Calu3 (cell line): ENCODE measurements around the gene ODF4. TPM values are rescaled to one million over a fixed set of nuclear protein-coding genes. Genes with fewer than 3 reads are reported as not detected.

Experiments used
- BruUV-seq: library from RNA; stranded (reverse); fragments of 400-500 nt; replicated peaks from 2 replicates; lab custom pipeline; 2021; lab: Mats Ljungman, UMichigan
- CTCF ChIA-PET: fragments of 300-600 bp; sonication (Branson Sonifier 250); formaldehyde crosslinking; loops from one replicate; lab custom pipeline; 2022; ENCODE audit warnings: antibody characterized with exemption; lab: Charles Lee
- DNase-seq: peaks from one replicate; pipeline ENCODE4 v3.0.0; 2022
- H3K27ac Mint-ChIP-seq: one replicate; pipeline ENCODE4 v1.8.0; 2022; ENCODE audit warnings: mixed read lengths; ENCODE audit not compliant: unreplicated experiment
- H3K27me3 Mint-ChIP-seq: one replicate; pipeline ENCODE4 v1.8.0; 2022; ENCODE audit warnings: mixed read lengths; ENCODE audit not compliant: unreplicated experiment
- H3K36me3 Mint-ChIP-seq: one replicate; pipeline ENCODE4 v1.8.0; 2022; ENCODE audit warnings: mild to moderate bottlenecking, moderate library complexity, mixed read lengths; ENCODE audit not compliant: insufficient read depth, unreplicated experiment
- H3K4me1 Mint-ChIP-seq: one replicate; pipeline ENCODE4 v1.8.0; 2022; ENCODE audit warnings: mild to moderate bottlenecking, low read depth, mixed read lengths; ENCODE audit not compliant: unreplicated experiment
- H3K4me3 Mint-ChIP-seq: one replicate; pipeline ENCODE4 v1.8.0; 2022; ENCODE audit warnings: mild to moderate bottlenecking, low read depth, moderate library complexity, mixed read lengths; ENCODE audit not compliant: unreplicated experiment
- H3K9me3 Mint-ChIP-seq: one replicate; pipeline ENCODE4 v1.8.0; 2022; ENCODE audit warnings: low read depth, mixed read lengths; ENCODE audit not compliant: unreplicated experiment
- CTCF ChIP-seq: fragments of 200-600 bp; IDR thresholded peaks from one replicate; pipeline ENCODE4 v1.8.0; 2022; ENCODE audit warnings: antibody characterized with exemption; ENCODE audit not compliant: unreplicated experiment
- intact Hi-C: fragments of 100-400 bp; cut with micrococcal nuclease; formaldehyde crosslinking; loops from one replicate; pipeline ENCODE4 v1.10.0; 2022; ENCODE audit not compliant: unreplicated experiment
- total RNA-seq: library from RNA; stranded (reverse); gene quantifications from 2 replicates; pipeline ENCODE4 v1.2.3, GENCODE V29; 2022

ODF4 gene
- total RNA-seq, 1 experiment from 2014 or later, result not detected

GRCh38 chr17:8362651-8363332, 23.2 kb downstream of the ODF4 start:
- TF ChIP-seq CTCF, result no peak
- intact Hi-C loops, result no loop called here
- Mint-ChIP-seq H3K9me3 (no peaks in the 10 kb centered on the region), H3K27ac (no peak overlapping the region), H3K27me3 (peaks cover 13% of the 10 kb centered on the region), H3K4me3 (no peak overlapping the region), H3K4me1 (no peaks in the 10 kb centered on the region), H3K36me3 (no peaks in the 10 kb centered on the region)
- no TSS peak for BruUV-seq
- CTCF ChIA-PET, result no interaction called here
- DNase-seq, result no peak

GRCh38 chr17:8365143-8365542, 25.5 kb downstream of the ODF4 start:
- H3K4me1 Mint-ChIP-seq, result no peaks in the 10 kb centered on the region

GRCh38 chr17:8366231-8366630, 26.6 kb downstream of the ODF4 start:
- CTCF ChIA-PET, result no interaction called here
- Mint-ChIP-seq H3K9me3 (no peaks in the 10 kb centered on the region), H3K27me3 (no peaks in the 10 kb centered on the region), H3K4me3 (no peak overlapping the region), H3K4me1 (no peaks in the 10 kb centered on the region), H3K27ac (no peak overlapping the region), H3K36me3 (no peaks in the 10 kb centered on the region)
- no TSS peak for BruUV-seq
- intact Hi-C loops, result no loop called here
- DNase-seq, result no peak
- TF ChIP-seq CTCF, result no peak

More at GRCh38 chr17:8365143-8365542, 25.5 kb downstream of the ODF4 start:
- no peaks in the 10 kb centered on the region for H3K27me3 Mint-ChIP-seq
- intact Hi-C loops, result no loop called here
- no TSS peak for BruUV-seq
- no peaks in the 10 kb centered on the region for H3K36me3 Mint-ChIP-seq
- H3K4me3 Mint-ChIP-seq, result no peak overlapping the region
- no peak for DNase-seq
- H3K9me3 Mint-ChIP-seq, result no peaks in the 10 kb centered on the region
- no peak for TF ChIP-seq CTCF
- no peak overlapping the region for H3K27ac Mint-ChIP-seq
- CTCF ChIA-PET, result no interaction called here

GRCh38 chr17:8368193-8368592, 28.6 kb downstream of the ODF4 start:
- no peak overlapping the region for H3K4me3 Mint-ChIP-seq
- intact Hi-C loops, result no loop called here

More at GRCh38 chr17:8368193-8368592, 28.6 kb downstream of the ODF4 start:
- Mint-ChIP-seq H3K36me3 (peaks cover 7% of the 10 kb centered on the region), H3K4me1 (no peaks in the 10 kb centered on the region), H3K27ac (no peak overlapping the region), H3K9me3 (no peaks in the 10 kb centered on the region), H3K27me3 (no peaks in the 10 kb centered on the region)
- BruUV-seq, result no TSS peak
- DNase-seq, result no peak
- CTCF ChIA-PET, result no interaction called here
- no peak for TF ChIP-seq CTCF
